ENCODE measurements around the gene RIPOR1.

- no peak for TF ChIP-seq ZFP30 (CRISPR knock-in tag; IDR thresholded peaks at IDR 0.05)
- no peak for TF ChIP-seq TCF4 (CRISPR knock-in tag; IDR thresholded peaks at IDR 0.05; ENCODE audit: borderline replicate concordance)
- no peak for TF ChIP-seq GLIS3 (CRISPR knock-in tag; IDR thresholded peaks at IDR 0.05)
- no peak for TF ChIP-seq ZNF565 (CRISPR knock-in tag; conservative IDR thresholded peaks at IDR 0.05; ENCODE audit: low read depth)
These were observed 51.6 kb downstream of the RIPOR1 start for GRCh38 chr16:67580202-67580601.

All from SK-N-SH treated with all-trans-retinoic acid at 6 μM for 48 hours (cell line).